Epithelial cell of prostate (primary cell): Measurements from ENCODE around the gene KSR2.
"Not testable (repeated sequence)": the region's sequence is repeated elsewhere in the genome, so short reads cannot be mapped to it uniquely, and the experiment has no call there.

ENCODE experiments used
- DNase-seq: peaks from one replicate; pipeline ENCODE4 v3.0.0-alpha.2; 2011; ENCODE audit warnings: low read depth, low spot score
- H3K27ac ChIP-seq: fragments of 450-650 bp; 2 replicates; pipeline ENCODE4 v1.5.1; 2017; ENCODE audit warnings: mild to moderate bottlenecking

The KSR2 gene

DNA sequence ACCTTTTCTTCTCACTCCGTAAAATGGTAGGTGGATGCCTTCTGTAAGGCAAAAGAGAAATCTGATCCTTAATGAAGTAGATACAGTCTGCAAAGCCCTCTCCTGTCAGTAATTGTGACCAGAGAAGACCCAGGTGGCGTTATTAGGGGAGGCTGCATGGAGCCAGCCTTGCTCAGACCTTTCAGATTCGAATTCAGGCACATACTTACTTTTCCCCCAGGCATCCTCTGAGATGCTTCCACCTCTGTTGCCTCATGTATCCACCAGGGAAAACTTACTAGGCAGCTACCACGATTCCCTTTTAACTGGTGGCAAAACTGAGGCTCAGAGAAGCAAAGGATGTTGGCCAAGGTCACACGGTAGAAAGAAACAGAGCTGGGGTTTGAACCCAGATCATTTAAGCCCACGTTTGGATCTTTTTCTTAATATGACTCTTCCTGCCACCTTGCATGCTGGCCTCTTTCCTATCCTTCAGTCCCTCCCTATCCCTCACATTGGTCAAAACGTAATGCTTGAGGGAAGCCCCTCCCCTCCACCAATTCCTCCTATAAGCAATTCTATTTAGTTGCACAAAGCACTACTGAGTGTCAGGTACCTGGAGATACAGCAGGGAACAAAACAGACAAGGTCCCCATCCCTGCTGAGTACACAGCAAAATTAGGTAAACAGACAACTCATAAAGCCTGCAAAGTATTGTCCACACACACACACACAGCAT is 179.4 kb downstream of the KSR2 start:
- no peak for DNase-seq
- H3K27ac ChIP-seq: no peak overlapping the region

DNA sequence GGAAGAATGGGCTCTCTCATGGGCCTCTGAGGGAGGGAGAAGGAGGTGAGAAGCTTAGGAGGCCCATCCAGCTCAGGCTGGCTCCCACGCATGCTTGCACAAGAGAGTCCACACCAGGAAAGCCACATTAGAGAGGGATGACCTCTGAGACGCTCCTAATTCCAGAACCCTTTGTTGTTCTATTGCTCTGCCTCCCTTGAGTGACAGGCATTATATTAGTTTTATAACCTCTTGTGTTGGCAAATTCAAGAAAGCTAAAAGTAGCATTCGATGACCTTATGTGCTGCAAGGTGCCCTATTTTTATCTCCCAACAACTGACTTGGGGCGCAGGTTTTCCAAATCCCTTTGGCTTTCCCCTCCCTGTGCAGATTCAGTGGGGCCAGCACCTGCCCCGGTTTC is 190.1 kb downstream of the KSR2 start:
- DNase-seq: no peak
- H3K27ac ChIP-seq: no peak overlapping the region

DNA sequence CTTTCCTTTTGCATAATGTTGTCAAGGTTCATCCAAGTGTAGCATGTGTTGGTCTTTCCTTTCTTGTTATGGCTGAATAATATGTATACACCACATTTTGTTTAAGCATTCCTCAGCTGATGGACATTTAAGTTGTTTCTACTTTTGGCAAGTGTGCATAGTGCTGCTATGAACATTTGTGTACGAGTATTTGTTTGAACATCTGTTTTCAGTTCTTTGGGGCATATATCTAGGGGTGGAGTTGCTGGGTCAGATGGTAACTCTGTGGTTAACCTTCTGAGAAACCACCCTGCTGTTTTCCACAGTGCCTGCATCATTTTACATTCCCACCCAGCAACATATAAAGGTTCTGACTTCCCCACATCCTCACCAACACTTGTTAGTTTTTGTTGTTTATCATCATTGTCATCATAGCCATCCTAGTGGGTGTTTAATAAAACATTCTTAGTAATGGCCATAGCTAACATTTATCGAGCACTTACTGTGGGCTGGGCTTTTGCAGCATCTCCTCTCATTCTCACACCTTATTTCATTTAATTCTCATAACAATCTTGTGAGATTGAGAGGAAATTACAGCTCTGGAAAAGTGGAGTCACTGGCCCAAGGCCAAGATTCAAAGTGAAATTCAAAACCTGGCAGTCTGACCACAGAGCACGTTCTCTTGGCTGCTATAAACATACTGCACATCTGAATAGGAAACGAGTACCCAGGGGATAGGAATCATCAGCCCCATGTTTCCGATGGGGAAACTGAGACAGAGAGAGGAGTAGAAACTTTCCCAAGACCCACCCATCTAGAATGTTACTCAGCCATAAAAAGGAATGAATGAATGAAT is 193.6 kb downstream of the KSR2 start:
- H3K27ac ChIP-seq: no peak overlapping the region
- DNase-seq: no peak

DNA sequence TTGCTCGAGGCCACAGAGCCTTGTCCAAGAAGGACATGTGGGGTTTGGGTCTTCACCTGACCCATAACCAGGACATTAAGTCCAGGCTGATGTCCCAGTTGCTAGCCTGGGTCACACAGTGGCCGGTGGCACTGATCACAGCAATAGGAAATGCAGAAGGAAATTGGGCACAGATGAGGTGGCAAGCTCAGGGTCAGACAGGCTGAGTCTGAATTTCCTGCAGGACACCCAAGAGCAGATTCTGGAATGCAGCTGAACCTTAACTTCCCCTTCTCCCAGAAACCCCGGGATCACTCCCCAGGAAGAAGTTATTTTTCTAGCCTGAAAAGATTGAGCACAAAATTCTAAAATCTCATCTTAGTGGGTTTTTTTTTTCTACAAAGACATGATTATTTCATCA is 199.9 kb downstream of the KSR2 start:
- no peak overlapping the region for H3K27ac ChIP-seq
- DNase-seq: no peak

DNA sequence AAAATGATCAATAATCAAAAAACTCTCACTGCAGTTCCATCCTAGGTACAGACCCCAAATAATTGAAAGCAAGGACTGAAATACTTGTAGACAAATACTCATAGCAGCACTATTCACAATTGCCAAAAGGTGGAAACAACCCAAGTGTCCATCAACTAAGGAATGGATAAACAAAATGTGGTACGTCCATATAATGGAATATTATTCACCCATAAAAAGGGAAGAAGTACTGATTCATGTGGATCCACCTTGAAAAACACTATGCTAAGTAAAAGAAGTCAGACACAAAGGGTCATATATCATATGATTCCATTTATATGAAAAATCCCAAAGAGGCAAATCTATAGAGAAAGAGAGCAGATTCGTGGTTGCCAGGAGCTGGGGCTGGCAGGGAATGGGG is 202.8 kb downstream of the KSR2 start:
- peak overlapping the region; percentile 40 for H3K27ac ChIP-seq
- DNase-seq: no peak

DNA sequence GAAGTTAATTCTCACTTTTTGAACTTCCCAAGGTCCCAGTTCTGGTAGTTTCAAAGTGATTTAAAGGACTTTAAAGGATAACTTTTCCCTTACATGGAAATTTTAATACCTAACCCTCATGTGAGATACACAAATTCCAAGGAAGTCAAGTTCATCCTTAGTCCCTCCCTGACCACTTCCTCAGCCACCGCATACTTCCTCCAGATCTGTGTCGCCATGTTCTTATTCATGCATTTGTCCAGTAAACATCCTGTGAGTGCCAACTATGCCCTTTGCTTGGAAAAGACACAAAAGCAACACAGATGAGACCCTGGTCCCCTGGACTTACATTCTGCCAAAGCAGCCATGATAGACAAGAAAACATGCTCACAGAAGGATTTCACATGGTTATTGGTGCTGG is 206.6 kb downstream of the KSR2 start:
- DNase-seq: no peak
- H3K27ac ChIP-seq: no peak overlapping the region

DNA sequence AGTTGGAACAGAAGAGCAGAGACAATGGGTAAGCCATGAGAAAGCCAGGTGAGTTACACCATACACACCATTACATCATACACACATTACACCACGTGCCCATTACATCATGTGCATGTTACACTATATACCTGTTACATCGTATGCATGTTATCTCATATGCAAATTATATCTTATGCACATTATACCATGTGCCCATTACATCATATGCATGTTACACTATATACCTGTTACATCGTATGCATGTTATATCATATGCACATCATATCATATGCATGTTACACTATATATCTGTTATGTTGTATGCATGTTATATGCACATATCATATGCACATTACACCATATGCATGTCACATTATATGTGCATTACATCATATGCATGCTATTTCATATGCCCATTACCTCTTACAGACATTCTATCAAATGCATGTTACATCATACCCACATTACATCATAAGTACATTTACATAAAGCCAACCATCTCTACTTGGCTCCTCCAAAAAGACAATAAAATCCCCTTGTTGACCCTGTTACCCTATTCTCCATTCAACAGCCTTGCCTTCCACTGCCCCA is 207.2 kb downstream of the KSR2 start:
- no peak overlapping the region for H3K27ac ChIP-seq
- no peak for DNase-seq

DNA sequence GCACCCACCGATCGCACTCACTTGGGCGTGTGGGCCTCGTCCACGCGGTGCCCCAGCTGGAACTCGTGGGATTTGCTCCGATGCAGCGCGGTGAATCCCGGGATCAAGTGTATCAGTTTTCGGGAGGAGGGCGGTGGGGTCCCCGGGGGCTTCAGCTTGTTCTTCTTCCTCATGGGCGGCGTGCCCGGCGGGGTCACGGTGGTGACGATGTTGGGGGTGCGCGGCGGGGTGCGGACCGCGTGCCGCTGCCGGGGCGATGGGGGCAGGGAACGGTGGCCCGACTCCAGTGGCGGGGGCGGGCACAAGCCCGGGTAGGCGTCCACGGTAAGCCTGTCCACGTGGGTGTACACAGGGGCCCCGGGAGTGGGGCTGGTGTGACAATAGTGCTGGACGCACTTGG is 207.8 kb downstream of the KSR2 start:
- no peak overlapping the region for H3K27ac ChIP-seq
- no peak for DNase-seq

DNA sequence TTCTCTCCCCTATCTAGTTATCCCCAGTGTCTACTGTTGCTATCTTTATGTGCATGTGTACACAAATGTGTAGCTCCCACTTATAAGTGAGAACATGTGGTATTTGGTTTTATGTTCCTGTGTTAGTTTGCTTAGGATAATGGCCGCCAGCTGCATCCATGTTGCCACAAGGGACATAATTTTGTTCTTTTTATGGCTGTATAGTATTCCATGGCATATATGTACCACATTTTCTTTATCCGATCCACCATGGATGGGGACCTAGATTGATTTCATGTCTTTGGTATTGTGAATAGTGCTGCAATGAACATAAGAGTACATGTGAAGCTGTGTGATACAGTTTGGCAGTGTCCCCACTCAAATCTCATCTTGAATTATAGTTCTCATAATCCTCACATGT is 218.1 kb downstream of the KSR2 start:
- DNase-seq: no peak
- no peak overlapping the region for H3K27ac ChIP-seq

DNA sequence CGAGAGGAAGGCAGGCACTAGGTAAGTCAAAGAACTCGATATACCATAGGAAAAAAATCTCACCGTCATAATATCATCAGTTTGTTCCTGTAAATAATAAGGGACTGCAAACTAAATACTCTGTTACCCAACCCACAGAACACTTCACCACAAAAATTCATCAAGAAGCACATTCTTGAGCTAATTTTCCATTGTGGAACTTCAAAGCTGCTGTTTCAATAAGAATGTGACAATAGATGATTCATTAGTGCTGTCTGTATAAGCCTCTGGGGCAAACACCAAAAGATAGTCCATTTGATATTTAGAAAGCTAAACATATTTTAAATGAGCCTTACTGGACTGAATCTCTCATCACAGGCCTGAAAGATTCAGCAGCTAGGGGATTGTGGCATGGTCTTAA is 219.4 kb downstream of the KSR2 start:
- no peak overlapping the region for H3K27ac ChIP-seq
- no peak for DNase-seq

DNA sequence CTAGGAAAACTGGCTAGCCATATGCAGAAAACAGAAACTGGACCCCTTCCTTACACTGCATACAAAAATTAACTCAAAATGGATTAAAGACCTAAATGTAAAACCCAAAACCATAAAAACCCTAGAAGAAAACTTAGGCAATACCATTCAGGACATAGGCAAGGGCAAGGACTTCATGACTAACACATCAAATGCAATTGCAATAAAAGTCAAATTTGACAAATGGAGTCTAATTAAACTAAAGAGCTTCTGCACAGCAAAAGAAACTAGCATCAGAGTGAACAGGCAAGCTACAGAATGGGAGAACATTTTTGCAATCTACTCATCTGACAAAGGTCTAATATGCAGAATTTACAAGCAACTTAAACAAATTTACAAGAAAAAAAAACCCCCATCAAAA is 222.4 kb downstream of the KSR2 start:
- not testable (repeated sequence) for H3K27ac ChIP-seq

DNA sequence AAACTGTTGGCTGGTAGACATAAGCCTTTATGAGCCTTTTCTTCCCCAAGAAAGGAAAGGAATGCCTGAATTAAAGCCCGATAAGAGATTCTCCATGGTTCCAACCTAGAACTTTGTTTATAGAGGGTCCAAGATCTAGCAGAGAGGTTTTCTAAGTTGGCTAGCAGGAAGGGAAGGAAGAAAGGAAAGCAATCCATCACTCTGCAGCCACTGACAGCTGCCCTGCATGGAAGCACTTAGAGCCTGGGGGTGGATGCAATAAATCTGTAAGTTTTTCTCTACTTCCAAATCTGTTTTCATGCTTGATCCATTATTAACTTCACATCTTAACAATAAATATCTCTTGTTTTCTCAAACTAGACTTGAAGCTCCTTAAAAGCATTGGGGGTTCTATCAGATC is 224.4 kb downstream of the KSR2 start:
- H3K27ac ChIP-seq: no peak overlapping the region
- DNase-seq: no peak

More for the DNA sequence above, 222.4 kb downstream of the KSR2 start:
- DNase-seq: not testable (repeated sequence)

DNA sequence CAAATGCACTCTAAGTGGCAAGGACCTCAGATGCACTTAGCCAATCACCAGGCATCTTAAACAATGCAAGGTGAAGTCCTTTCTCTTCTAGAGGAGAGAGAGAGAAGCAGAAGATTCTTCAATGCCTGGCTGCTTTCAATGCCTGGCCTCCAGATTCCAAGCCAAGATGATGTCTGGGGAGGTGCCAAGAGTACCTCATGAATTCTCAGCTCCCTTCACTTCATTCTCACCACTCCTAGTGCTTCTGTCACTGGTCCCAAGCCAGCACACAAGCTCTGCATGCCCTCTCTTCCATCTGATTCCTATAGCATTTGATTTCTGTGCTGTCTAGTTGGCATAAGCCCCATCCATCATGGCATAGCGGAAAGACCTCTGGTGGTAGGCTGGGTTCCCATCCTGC is 225.0 kb downstream of the KSR2 start:
- no peak overlapping the region for H3K27ac ChIP-seq
- DNase-seq: no peak

DNA sequence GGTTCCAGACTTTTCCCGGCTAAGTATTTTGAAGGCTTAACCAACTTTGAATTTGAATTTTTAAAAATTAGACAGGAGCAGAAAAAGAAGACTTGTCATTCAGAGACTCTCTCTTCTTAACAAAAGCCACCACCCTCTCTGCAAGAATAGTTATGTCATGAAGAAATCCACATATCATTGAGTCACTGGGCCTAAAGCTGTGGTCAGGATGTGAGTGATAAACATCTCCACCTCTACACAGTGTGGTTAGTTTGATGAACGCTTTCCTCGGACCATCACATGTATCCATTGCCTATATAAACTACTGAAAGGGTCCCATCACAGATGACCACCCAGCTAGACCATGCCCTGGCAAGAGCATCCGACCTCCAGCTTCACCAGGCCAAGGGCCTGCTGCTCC is 226.1 kb downstream of the KSR2 start:
- no peak for DNase-seq
- no peak overlapping the region for H3K27ac ChIP-seq

DNA sequence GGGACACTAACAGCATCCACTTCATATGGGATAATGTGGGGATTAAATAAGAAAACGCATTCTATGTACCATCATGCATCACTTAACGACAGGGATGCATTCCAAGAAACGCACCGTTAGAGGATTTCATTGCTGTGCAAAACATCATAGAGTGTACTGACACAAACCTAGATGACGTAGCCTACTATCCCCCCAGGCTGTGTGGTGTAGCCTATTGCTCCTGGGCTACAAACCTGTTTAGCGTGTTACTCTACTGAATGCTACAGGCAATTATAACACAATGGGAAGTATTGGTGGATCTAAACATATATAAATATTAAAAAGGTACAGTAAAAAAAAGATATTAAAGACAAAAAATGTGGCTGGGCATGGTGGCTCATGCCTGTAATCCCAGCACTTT is 230.6 kb downstream of the KSR2 start:
- DNase-seq: no peak
- no peak overlapping the region for H3K27ac ChIP-seq

DNA sequence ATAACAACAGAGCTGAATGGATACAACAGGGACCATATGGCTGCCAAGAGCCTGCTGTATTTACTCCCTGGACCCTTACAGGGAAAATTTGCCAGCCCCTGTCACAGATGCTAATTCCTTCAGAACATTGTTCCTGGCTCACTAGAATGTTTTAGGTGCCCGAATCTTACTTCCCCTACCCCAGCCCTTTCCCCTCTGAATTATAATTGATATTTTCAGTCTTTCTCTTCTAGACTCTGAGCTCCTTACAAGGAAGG is 235.3 kb downstream of the KSR2 start:
- DNase-seq: no peak

DNA sequence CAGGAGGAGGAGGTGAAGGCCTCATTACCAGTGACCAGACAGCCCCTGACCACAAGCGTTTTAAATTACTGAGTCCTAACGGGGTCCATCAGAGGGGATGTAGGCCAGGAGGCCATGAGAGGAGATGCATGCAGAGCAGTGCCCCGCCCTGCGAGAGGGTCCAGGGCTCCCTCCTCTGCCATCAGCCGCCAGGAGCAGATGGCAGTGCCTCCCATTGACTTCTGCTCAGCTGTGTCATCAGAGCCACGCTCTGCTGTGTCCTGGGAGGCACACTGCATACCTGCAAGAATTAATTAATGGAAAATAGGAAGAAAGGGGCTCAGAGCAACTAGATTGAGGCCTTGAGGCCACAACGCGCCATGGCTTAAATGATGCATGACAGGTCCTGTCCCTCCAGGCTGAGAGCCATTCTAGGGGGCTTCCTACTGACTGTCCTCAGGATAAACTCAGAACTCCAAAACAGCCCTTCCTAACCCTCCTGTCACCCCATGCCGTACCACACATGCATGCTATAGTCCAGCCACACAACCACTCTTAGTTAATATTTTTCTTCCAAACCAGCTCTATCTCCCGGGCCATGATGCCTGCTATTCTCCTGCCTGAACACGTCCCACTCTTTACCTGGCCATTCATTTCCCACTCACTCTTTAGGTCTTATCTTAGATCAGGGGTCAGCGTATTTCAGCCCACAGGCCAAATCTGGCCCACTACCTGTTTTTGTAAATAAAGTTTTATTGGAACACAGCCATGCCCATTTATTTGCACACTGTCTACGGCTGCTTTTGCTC is 235.8 kb downstream of the KSR2 start:
- no peak overlapping the region for H3K27ac ChIP-seq
- DNase-seq: no peak

More for the DNA sequence above, 235.3 kb downstream of the KSR2 start:
- no peak overlapping the region for H3K27ac ChIP-seq

DNA sequence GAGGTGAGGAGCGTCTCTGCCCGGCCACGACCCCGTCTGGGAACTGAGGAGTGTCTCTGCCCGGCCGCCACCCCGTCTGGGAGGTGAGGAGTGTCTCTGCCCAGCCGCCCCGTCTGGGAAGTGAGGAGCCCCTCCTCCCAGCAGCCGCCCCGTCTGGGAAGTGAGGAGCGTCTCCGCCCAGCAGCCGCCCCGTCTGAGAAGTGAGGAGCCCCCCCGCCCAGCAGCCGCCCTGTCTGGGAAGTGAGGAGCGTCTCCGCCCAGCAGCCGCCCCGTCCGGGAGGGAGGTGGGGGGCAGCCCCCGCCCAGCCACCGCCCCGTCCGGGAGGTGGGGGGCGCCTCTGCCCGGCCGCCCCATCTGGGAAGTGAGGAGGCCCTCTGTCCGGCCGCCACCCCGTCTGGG is 237.7 kb downstream of the KSR2 start:
- not testable (repeated sequence) for DNase-seq

DNA sequence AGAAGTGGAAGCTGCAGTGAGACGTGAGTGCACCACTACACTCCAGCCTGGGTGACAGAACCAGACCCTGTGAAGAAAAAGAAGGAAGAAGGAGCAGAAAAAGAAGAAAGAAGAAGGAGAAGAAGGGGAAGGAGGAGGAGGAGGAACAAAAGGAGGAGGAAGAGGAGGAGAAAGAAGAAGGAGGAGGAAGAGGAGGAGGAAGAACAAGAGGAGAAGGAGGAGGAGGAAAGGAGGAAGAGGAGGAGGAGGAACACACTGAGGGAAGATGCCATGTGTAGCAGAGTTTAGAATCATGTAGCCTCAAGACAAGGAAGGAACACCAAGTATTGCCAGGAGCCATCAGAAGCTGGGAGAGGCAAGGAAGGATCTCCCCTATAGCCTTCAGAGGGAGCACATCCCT is 241.5 kb downstream of the KSR2 start:
- no peak overlapping the region for H3K27ac ChIP-seq
- DNase-seq: no peak

More for the DNA sequence above, 237.7 kb downstream of the KSR2 start:
- not testable (repeated sequence) for H3K27ac ChIP-seq

DNA sequence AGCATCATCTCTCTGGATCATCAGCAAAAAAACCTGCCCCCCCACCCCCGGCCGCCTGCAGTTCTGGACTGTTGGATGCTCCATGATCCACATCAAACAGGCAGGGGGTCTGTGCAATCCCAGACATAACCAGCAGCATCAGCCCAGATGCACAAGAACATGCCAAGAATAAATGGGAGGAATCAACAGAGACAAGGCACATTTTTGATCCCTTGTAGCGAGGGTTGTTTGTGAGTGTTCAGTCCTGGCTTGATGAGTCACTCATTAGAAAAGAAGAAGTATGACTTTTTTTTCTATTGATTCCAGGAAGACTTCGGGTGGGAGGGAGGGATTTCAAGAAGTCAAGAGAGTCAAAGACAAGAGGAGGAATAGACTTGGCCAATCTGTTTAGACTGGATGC is 244.2 kb downstream of the KSR2 start:
- H3K27ac ChIP-seq: no peak overlapping the region
- DNase-seq: no peak

DNA sequence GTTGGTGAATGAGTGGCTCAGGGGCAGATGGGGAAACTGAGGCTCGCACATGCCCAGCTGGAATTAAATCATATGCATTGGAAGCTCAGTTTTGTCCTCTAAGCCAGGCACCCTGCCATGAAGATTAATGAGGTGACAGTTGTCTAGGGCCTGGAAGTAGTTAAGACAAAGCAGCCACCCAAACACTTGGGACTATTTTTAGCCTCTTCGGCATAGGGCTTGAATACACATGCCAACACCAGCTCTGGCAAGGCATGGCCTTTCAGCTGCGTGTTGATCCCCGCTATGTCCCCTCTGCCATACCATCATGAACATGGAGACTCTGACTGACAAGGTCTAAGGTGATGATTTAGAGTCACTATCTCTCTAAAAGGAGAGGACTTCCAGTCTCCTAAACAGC is 250.2 kb downstream of the KSR2 start:
- no peak overlapping the region for H3K27ac ChIP-seq
- no peak for DNase-seq
